Measurements from ENCODE around the gene CMIP.

GRCh38 chr16:81692571-81692970 is 248.0 kb downstream of the CMIP start:
- TF ChIP-seq, protein P1, sequence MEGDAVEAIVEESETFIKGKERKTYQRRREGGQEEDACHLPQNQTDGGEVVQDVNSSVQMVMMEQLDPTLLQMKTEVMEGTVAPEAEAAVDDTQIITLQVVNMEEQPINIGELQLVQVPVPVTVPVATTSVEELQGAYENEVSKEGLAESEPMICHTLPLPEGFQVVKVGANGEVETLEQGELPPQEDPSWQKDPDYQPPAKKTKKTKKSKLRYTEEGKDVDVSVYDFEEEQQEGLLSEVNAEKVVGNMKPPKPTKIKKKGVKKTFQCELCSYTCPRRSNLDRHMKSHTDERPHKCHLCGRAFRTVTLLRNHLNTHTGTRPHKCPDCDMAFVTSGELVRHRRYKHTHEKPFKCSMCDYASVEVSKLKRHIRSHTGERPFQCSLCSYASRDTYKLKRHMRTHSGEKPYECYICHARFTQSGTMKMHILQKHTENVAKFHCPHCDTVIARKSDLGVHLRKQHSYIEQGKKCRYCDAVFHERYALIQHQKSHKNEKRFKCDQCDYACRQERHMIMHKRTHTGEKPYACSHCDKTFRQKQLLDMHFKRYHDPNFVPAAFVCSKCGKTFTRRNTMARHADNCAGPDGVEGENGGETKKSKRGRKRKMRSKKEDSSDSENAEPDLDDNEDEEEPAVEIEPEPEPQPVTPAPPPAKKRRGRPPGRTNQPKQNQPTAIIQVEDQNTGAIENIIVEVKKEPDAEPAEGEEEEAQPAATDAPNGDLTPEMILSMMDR (IDR thresholded peaks at IDR 0.05): no peak
- TF ChIP-seq POLR2A (IDR thresholded peaks at IDR 0.05): no peak

Data from Peyer's patch (tissue), 4 donors.